Loucy (cell line): ENCODE results near the gene MKI67.

Source experiments
- H2AFZ ChIP-seq: fragments of 200-600 bp; sonication (generic); 2 replicates; pipeline ENCODE4 v1.6.0; 2016; ENCODE audit warnings: antibody characterized with exemption, mild to moderate bottlenecking, low read length, moderate library complexity
- H3F3A ChIP-seq: fragments of 200-600 bp; 2 replicates; pipeline ENCODE4 v1.6.0; 2016; ENCODE audit warnings: antibody characterized with exemption, low read depth, mild to moderate bottlenecking
- H3K27me3 ChIP-seq: fragments of 200-600 bp; sonication (generic); 2 replicates; pipeline ENCODE4 v1.6.1; 2014; ENCODE audit warnings: low read length, mild to moderate bottlenecking; ENCODE audit not compliant: insufficient read depth, poor library complexity, severe bottlenecking
- H3K36me3 ChIP-seq: fragments of 200-600 bp; sonication (generic); 2 replicates; pipeline ENCODE4 v1.6.1; 2016; ENCODE audit warnings: low read length; ENCODE audit not compliant: insufficient read depth
- H3K4me1 ChIP-seq: fragments of 200-600 bp; sonication (generic); 2 replicates; pipeline ENCODE4 v1.5.1; 2014; ENCODE audit warnings: low read length, mild to moderate bottlenecking; ENCODE audit not compliant: insufficient read depth, poor library complexity, severe bottlenecking
- H3K4me2 ChIP-seq: fragments of 200-600 bp; sonication (generic); 2 replicates; pipeline ENCODE4 v1.6.0; 2014; ENCODE audit warnings: antibody characterized with exemption, low read length, low read depth, mild to moderate bottlenecking; ENCODE audit not compliant: poor library complexity, severe bottlenecking
- H3K4me3 ChIP-seq: fragments of 200-600 bp; sonication (generic); 2 replicates; pipeline ENCODE4 v1.5.1; 2014; ENCODE audit warnings: low read length, mild to moderate bottlenecking, mixed read lengths; ENCODE audit not compliant: poor library complexity, severe bottlenecking
- H3K79me2 ChIP-seq: fragments of 200-600 bp; sonication (generic); 2 replicates; pipeline ENCODE4 v1.6.1; 2014; ENCODE audit warnings: low read length; ENCODE audit not compliant: insufficient read depth
- H3K9ac ChIP-seq: fragments of 200-600 bp; sonication (generic); 2 replicates; pipeline ENCODE4 v1.6.0; 2014; ENCODE audit warnings: mild to moderate bottlenecking, low read depth, low read length, moderate library complexity; ENCODE audit not compliant: poor library complexity, severe bottlenecking
- H3K9me2 ChIP-seq: fragments of 200-600 bp; sonication (generic); replicated peaks from 2 replicates; pipeline ENCODE4 v1.6.1; 2016; ENCODE audit warnings: low read depth, low read length, mixed read lengths
- H3K9me3 ChIP-seq: fragments of 200-600 bp; sonication (generic); 2 replicates; pipeline ENCODE4 v1.6.1; 2014; ENCODE audit warnings: mild to moderate bottlenecking, antibody characterized with exemption, low read length, low read depth; ENCODE audit not compliant: insufficient read depth
- H4K20me1 ChIP-seq: fragments of 200-600 bp; sonication (generic); 2 replicates; pipeline ENCODE4 v1.6.0; 2014; ENCODE audit warnings: antibody characterized with exemption, low read length, mild to moderate bottlenecking; ENCODE audit not compliant: insufficient read depth, poor library complexity, severe bottlenecking
- CTCF ChIP-seq: fragments of 200-600 bp; sonication (generic); conservative IDR thresholded peaks from 2 replicates; pipeline ENCODE4 v1.5.1; 2014; ENCODE audit warnings: mild to moderate bottlenecking, antibody characterized with exemption, low read length
- EZH2phosphoT487 ChIP-seq: fragments of 200-600 bp; IDR thresholded peaks from 2 replicates; pipeline ENCODE4 v1.6.1; 2018; ENCODE audit warnings: antibody characterized with exemption, mild to moderate bottlenecking, moderate library complexity, borderline replicate concordance

MKI67 gene

DNA sequence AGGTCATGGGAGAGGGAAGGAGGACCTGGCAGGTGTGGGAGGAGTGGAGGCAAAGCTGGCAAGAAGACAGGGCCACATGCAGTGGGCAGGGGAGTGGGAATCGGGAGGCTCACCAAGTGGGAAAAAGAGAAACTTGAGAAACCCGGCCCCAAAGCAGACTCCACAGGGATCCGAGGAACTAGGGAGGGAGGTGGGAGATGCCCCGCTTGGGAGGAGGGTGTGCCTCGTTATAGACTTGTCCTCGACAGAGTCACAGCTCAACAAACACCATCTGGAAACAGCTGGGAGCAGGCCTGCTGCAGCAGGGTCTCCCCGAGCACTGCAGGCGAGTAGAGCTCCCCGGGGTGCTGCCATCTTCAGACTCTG is 54.8 kb downstream of the MKI67 start:
- Histone ChIP-seq H3K4me2 (no peak overlapping the region), H3K9me3 (no peaks in the 10 kb centered on the region), H3K4me3 (no peak overlapping the region), H3K9me2 (no peaks in the 10 kb centered on the region), H2AFZ (no peak overlapping the region), H3K36me3 (peaks cover 63% of the 10 kb centered on the region), H3F3A (peaks cover 4% of the 10 kb centered on the region; the same call in 1 of the 2 replicates), H3K79me2 (no peaks in the 10 kb centered on the region), H3K9ac (no peak overlapping the region), H4K20me1 (peaks cover 3% of the 10 kb centered on the region), H3K27me3 (no peaks in the 10 kb centered on the region), H3K4me1 (peaks cover 23% of the 10 kb centered on the region)
- TF ChIP-seq EZH2phosphoT487 (no peak), CTCF (no peak)

GRCh38 chr10:128070721-128071416 is 55.4 kb downstream of the MKI67 start:
- H3K27me3 ChIP-seq = no peaks in the 10 kb centered on the region
- no peaks in the 10 kb centered on the region for H3K9me2 ChIP-seq
- H3K36me3 ChIP-seq = peaks cover 63% of the 10 kb centered on the region
- TF ChIP-seq EZH2phosphoT487 (no peak), CTCF (no peak)
- no peaks in the 10 kb centered on the region for H3K79me2 ChIP-seq
- peaks cover 3% of the 10 kb centered on the region for H4K20me1 ChIP-seq
- H3K9ac ChIP-seq = no peak overlapping the region
- H3K4me2 ChIP-seq = no peak overlapping the region
- no peak overlapping the region for H3K4me3 ChIP-seq
- H3K4me1 ChIP-seq = peaks cover 23% of the 10 kb centered on the region
- no peaks in the 10 kb centered on the region for H3K9me3 ChIP-seq
- peaks cover 4% of the 10 kb centered on the region; the same call in 1 of the 2 replicates for H3F3A ChIP-seq
- H2AFZ ChIP-seq = no peak overlapping the region

GRCh38 chr10:128070161-128070560 is 56.1 kb downstream of the MKI67 start:
- Histone ChIP-seq H3K9ac (no peak overlapping the region), H2AFZ (no peak overlapping the region), H3K9me3 (no peaks in the 10 kb centered on the region), H3F3A (peaks cover 4% of the 10 kb centered on the region; the same call in 1 of the 2 replicates), H3K9me2 (no peaks in the 10 kb centered on the region), H3K36me3 (peaks cover 64% of the 10 kb centered on the region), H3K4me1 (peaks cover 30% of the 10 kb centered on the region), H4K20me1 (peaks cover 3% of the 10 kb centered on the region), H3K79me2 (no peaks in the 10 kb centered on the region), H3K4me3 (no peak overlapping the region), H3K4me2 (no peak overlapping the region), H3K27me3 (no peaks in the 10 kb centered on the region)
- TF ChIP-seq CTCF = no peak
- TF ChIP-seq EZH2phosphoT487 = no peak
